NCI-H510A treated with DMSO at 0.1 percent for 48 hours (cell line): ENCODE results near the gene SARS2.
A peak's percentile ranks its signal among the peaks of the same experiment; 100 is the strongest.
"Not testable (repeated sequence)": the region's sequence is repeated elsewhere in the genome, so short reads cannot be mapped to it uniquely, and the experiment has no call there.

Source experiments
- DNase-seq: peaks from one replicate; lab custom pipeline; 2025; lab: John Stamatoyannopoulos, UW

SARS2 gene

GRCh38 chr19:38929929-38930775, at the start of gene SARS2:
SARS2 (minus strand) TSS chr19:38930763; CDS start chr19:38930736, 27 bp downstream.
- DNase-seq, result peak; percentile 95

- DNase-seq, result no peak
Measured at GRCh38 chr19:38979812-38980211, 49.2 kb upstream of the SARS2 start.

- no peak for DNase-seq
Measured at GRCh38 chr19:38978326-38978689, 47.7 kb upstream of the SARS2 start.

GRCh38 chr19:38977445-38978325, 47.1 kb upstream of the SARS2 start:
- DNase-seq, result no peak

GRCh38 chr19:38975861-38976271, 45.3 kb upstream of the SARS2 start:
- DNase-seq, result no peak

- peak; percentile 39 for DNase-seq
Measured at GRCh38 chr19:38975214-38975860, 44.8 kb upstream of the SARS2 start, which contains the start of gene FBXO17. FBXO17 (minus strand) TSS chr19:38975742; CDS start chr19:38950319, 25,423 bp downstream.

GRCh38 chr19:38974624-38975213, 44.2 kb upstream of the SARS2 start:
- DNase-seq, result peak; percentile 39

GRCh38 chr19:38971672-38972071, 41.1 kb upstream of the SARS2 start:
- no peak for DNase-seq

GRCh38 chr19:38970664-38971532, 40.3 kb upstream of the SARS2 start:
- DNase-seq, result no peak

- DNase-seq, result not testable (repeated sequence)
Measured at GRCh38 chr19:38966149-38966548, 35.6 kb upstream of the SARS2 start.

- no peak for DNase-seq
Measured at GRCh38 chr19:38964738-38965137, 34.2 kb upstream of the SARS2 start.

GRCh38 chr19:38959618-38960017, 29.1 kb upstream of the SARS2 start:
- DNase-seq, result no peak

- no peak for DNase-seq
Measured at GRCh38 chr19:38958301-38958700, 27.7 kb upstream of the SARS2 start.

GRCh38 chr19:38956264-38956663, 25.7 kb upstream of the SARS2 start:
- no peak for DNase-seq

GRCh38 chr19:38953677-38954076, 23.1 kb upstream of the SARS2 start:
- no peak for DNase-seq

- no peak for DNase-seq
Measured at GRCh38 chr19:38952395-38953165, 22.0 kb upstream of the SARS2 start.

GRCh38 chr19:38951187-38951586, 20.6 kb upstream of the SARS2 start:
- DNase-seq, result no peak

GRCh38 chr19:38949580-38950367, 19.2 kb upstream of the SARS2 start:
- DNase-seq, result no peak
